Fibroblast of peridontal ligament (primary cell): ENCODE measurements around the gene MCC.
"Not testable (repeated sequence)": the region's sequence is repeated elsewhere in the genome, so short reads cannot be mapped to it uniquely, and the experiment has no call there.

ENCODE experiments used
- DNase-seq: peaks from one replicate; pipeline ENCODE4 v3.0.0-alpha.2; 2010; ENCODE audit errors: extremely low read depth

MCC gene

DNA sequence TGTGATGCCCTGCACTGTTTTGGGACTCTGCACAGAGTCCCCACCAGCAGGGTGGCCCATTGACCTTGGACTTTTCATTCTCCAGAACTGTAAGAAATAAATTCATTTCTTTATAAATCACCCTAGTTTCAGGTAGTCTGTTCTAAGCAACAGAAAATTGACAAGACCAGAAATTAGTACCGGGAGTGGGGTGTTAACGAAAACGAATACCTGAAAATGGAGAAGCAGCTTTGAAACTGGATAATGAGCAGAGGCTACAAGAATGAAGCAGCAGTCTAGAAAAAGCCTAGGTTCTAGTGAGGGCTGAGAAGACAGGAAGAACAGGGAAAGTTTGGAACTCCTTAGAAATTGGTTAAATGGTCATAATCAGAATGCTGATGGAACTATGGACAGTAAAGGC, 2.1 kb upstream of the MCC start:
- no peak for DNase-seq

- DNase-seq = peak; percentile 99
These were observed 1.0 kb upstream of the MCC start for GRCh38 chr5:113489299-113489698.

- peak; percentile 32 for DNase-seq
These were observed 462 bp upstream of the MCC start for GRCh38 chr5:113488645-113489184.

- peak; percentile 29 for DNase-seq
These were observed 855 bp downstream of the MCC start for GRCh38 chr5:113487416-113487780.

GRCh38 chr5:113480243-113480642, 8.0 kb downstream of the MCC start:
- DNase-seq = peak; percentile 10

- DNase-seq = no peak
These were observed 9.6 kb downstream of the MCC start for GRCh38 chr5:113478691-113479090.

DNA sequence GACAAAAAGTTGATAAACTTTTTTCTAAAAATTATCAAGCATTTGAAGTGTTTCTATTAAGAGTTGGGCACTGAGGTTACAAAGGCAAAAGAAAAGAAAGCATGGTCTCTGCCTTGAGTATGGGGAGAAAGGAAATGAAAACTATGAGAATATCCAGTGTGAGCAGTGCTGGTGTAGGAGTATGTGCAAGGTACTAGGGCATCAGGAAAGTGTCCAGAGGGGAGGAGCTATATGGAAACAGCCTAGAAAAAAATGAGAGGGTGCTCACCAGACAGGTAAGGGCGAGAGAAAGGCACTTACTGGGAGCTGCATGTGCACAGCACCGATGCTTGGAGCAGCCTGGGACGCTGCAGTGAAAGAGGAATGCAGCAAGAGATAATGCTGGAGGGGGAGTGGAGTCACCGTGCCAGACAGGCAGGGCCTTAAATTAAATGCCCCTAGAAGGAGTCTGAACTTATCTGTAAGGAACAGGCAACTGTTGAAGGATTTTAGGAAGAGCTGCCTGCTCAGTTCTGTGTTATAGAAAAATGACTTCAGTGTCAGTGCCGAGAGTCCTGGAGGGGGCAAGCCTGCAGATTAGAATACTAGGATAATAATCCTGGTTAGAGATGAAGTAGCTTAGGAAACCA, 14.0 kb downstream of the MCC start:
- DNase-seq = no peak

GRCh38 chr5:113463032-113463431, 25.2 kb downstream of the MCC start:
- DNase-seq = no peak

DNA sequence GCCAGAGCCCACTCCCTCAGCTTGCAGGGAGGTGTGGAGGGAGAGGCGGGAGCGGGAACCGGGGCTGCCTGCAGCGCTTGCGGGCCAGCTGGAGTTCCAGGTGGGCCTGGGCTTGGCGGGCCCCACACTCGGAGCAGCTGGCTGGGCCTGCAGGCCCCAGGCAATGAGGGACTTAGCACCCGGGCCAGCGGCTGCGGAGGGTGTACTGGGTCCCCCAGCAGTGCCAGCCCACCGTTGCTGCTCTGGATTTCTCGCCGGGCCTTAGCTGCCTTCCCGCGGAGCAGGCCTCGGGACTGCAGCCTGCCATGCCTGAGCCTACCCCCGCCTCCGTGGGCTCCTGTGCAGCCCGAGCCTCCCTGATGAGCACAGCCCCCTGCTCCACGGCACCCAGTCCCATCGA, 31.1 kb downstream of the MCC start:
- not testable (repeated sequence) for DNase-seq

DNA sequence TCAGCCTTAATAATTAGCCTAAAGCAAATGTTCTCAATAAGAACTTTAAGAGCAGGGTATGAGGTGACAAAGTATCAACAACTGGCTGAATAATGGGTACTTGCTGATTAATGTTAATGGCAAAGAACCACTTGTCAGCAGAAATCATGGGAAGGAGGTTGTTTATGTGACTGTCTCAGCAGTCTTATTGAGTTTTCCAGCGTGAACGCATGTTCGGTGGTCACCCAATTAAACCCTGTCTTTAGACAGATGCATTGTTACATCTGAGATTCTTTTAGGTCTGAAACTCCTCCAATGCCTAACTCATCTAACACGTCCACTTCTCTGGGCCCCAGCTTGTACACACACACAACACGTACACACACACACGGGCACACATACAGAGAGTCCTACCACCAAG, 35.3 kb downstream of the MCC start:
- no peak for DNase-seq

DNA sequence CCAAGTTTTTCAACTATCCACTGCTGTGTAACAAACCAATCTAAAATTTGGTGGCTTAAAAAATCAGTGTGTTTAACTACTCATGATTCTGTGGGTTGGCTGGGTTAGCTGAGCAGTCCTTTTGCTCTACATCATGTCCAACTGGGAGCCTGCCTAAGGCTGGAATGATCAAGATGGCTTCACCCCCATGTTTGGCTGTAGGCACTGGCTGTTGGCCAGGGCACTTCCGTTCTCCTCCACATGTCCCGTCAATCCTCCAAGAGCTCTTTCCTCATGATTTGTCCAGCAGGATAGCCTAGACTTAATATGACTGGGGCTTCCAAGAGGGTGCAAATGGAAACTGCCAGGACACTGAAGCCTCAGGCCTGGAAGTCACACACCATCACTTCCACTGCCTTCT, 36.5 kb downstream of the MCC start:
- peak; percentile 23 for DNase-seq

DNA sequence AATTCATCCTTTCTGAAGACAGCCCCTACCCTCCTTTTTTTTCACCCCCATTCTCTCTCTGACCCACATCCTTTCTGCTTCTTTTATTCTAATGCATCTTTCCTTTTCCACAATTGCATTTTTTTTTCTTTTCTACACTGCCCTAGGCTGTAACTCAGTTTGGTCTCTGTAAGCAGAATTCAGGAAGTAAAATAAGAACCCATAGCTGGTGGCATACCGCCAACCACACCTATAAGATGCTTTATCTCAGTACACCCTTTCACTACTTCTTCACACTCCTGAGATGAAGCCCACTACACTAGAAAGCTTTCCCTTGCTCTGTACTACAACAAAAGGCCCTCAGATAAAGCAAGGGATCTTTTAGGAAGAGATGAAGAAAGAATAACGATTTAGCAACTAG, 37.3 kb downstream of the MCC start:
- no peak for DNase-seq

DNA sequence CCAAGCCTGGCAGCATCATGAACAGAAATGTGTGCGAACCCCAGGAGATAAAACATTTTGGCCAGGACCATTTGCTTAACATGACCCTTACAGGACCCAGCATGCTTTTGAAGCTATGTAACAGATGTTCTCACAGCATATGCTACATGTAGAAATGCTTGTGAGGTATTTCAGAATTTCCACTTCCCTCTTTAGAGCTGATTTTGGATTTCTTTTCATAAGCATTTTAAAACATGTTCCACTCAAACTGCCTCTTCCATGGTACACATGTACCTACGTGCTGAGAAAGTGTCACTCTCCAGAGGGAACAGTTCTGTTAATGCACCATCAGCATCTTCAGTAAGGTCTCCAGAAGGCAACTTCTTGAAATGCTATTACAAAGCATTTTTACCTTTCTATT, 37.8 kb downstream of the MCC start:
- peak; percentile 18 for DNase-seq

DNA sequence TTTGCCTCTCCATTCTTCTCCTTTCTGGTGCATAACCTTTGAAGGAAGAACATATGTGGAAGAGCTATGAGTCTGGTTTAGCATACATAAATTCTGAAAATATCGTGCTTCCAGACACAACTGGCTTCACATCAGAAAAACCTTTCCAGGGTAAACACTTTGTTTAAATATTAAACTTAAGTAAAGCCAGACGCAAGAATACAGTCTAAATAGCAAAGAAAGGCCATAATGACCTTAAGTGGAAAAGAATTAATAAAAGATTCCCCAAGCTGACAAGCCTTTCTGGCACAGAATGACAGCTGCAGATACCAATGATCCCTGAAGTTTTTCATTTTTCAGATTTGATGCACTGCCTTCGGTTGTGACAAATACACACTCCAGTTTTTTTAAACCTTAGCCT, 40.0 kb downstream of the MCC start:
- DNase-seq = no peak

- no peak for DNase-seq
These were observed 40.7 kb downstream of the MCC start for GRCh38 chr5:113447498-113448050.

GRCh38 chr5:113446358-113446927, 41.8 kb downstream of the MCC start:
- DNase-seq = no peak

DNA sequence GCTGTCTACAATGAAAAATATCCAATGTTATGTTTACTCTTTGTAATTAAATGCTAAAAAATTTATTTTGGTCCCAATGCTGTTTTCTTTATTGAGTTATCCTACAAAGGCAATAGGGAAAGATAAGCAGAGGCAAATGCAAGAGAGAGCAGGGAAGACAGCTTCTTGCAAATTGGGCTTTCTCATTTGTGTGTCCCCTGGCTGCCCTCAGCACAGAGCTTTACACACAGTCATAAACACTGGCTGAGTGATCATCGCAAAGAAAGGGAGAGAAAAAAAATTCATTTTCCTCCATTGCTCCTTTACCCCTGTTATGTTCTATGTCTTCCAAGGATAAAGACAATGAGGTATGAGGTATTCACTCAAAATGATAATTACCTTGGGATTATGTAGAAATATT, 51.1 kb downstream of the MCC start:
- DNase-seq = no peak

DNA sequence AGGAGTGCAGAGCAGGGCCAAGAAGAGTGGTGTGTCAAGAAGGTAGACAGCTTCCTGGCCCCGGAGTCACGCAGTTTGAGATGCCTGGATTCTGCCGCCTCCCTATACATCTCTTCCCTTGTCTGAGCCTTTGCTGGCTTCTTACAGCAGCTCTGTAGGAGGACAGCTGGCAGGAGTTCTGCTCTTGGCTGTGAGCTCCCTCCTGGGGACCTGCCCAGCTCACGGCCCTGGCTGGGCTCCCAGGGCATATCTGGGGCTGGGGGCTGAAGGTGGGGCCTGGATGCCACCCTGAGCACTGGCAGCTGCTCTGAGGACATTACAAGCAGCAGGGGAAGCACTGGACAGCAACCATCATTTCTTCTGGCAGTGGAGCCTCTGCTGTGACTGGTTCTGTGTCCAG, 52.7 kb downstream of the MCC start:
- DNase-seq = no peak

DNA sequence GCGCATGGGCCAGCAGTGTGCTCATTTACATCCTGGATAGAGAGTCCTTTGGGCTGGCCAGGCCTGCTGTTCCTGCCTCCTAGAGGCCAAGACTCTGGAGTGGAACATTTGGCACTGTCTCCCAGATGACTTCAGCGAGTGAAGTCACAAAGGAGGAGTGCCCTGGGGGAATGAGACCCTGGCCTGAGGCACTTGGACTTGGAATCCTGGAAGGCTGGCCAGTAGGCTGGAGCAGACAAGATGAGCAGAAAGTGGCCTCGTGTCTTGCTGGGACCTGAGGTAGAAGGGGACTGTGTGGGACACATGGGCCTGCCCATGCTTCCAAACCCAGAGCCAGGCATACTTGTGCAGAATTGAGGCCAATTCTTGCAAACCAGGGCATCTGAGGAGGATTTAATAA, 53.4 kb downstream of the MCC start, which contains the start of gene TSSK1B:
Gene TSSK1B (minus strand): TSS at position 101 of the 400 bp plus-strand sequence. CDS start 150 bp downstream, outside the sequence.
- DNase-seq = no peak

GRCh38 chr5:113433862-113434612, 54.2 kb downstream of the MCC start:
- no peak for DNase-seq

DNA sequence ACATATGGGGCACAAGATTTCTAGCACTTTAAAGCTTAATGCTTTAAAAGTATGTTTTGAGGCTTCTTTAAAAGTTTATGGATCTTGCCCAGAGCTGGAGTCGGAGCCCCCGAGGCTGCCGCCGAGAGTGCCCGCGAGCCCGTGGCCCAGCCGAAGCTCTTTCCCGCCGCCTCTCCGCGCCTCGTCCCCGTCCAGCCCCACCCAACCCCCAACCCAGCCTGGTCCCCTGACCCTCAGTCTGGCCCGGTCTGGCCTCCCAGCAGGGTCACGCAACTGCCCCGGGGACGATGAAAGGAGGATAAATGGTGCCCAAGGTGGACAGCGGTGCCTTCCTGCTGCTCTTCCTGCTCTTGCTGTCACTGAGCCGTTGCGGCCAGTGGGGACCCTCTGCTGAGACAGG, 55.2 kb downstream of the MCC start:
- DNase-seq = no peak

DNA sequence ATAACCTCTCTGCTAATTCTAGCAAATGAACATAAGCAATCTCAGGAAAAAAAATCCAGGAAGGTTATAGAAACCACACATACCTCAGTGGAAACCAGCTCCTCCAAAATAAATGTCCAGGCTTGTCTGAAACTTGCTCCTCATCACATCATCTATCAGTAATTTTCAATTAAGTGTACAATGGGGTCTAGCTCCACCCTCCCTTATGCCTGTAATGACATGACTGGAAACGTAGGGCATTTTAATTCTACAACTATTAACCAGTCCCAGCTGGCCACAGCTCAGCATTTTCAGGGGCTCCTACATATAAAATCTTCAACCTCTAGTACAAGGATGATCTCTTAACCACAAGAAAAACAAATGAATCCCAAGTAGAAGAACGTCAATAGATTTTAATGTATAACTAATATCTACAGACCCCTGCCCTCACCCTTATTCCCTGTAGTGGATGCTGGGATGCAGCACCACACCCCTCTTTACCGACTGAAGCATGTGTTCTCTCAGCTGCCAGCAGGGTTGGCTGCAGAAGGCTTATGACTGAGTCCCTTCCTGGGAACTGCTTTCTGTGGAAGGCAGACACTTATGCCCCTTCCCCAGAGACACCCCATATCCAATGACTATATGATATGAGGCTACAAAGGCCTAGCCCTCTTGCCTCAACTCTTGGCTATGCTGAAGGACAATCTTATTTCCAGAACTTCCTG, 60.2 kb downstream of the MCC start:
- no peak for DNase-seq
